Jurkat, Clone E6-1 (cell line): Measurements from ENCODE around the gene ZYG11B. TPM values are rescaled to one million over a fixed set of nuclear protein-coding genes. Genes with fewer than 3 reads are reported as not detected.
A peak's percentile ranks its signal among the peaks of the same experiment; 100 is the strongest.
"Not testable (repeated sequence)": the region's sequence is repeated elsewhere in the genome, so short reads cannot be mapped to it uniquely, and the experiment has no call there.

Source experiments
- DNase-seq: peaks from one replicate; pipeline ENCODE4 v3.0.0-alpha.2; 2011; ENCODE audit warnings: low read depth, low spot score
- H3K4me3 ChIP-seq: 2 replicates; pipeline ENCODE4 v1.5.1; 2011; ENCODE audit warnings: mild to moderate bottlenecking, low read length, control low read depth, moderate library complexity
- polyA plus RNA-seq: library from polyadenylated mRNA; unstranded; fragments of >200 nt; gene quantifications from one replicate; pipeline ENCODE4 v1.2.1, GENCODE V29; 2012; ENCODE audit warnings: missing spikeins; ENCODE audit not compliant: insufficient read length, insufficient read depth

Gene ZYG11B
- polyA plus RNA-seq: 3.2 TPM

- DNase-seq: peak; percentile 66
- peak within 1 kb of the TSS; percentile 56 for H3K4me3 ChIP-seq
These were observed at the start of gene ZYG11B for GRCh38 chr1:52726265-52727113. TSS of gene ZYG11B (plus strand) at chr1:52726453. CDS start at chr1:52726654, 201 bp downstream.

GRCh38 chr1:52677076-52677806, 49.0 kb upstream of the ZYG11B start:
- no peak for DNase-seq
- H3K4me3 ChIP-seq: no peak overlapping the region

DNA sequence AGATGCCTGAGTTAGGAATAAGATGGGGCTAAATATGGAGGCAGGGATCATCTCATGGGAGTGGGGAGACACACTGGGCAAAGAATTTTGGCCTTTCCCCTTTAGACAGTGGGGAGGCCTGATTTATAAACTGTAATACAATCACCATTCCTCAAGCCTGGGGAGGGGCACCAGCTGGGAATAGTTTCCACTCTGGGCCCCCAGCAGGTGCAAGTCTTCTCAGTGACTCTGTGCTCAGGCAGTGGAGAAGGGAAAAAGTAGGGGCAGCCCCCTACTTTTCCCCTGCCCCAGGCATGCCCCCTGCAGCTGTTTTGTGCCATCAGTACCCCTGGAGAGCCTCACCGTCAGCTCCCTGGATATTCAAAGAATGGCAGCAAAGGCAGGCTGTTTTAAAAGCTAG, 47.2 kb upstream of the ZYG11B start:
- no peak overlapping the region for H3K4me3 ChIP-seq
- DNase-seq: no peak

GRCh38 chr1:52679498-52679897, 46.8 kb upstream of the ZYG11B start:
- H3K4me3 ChIP-seq: no peak overlapping the region
- no peak for DNase-seq

DNA sequence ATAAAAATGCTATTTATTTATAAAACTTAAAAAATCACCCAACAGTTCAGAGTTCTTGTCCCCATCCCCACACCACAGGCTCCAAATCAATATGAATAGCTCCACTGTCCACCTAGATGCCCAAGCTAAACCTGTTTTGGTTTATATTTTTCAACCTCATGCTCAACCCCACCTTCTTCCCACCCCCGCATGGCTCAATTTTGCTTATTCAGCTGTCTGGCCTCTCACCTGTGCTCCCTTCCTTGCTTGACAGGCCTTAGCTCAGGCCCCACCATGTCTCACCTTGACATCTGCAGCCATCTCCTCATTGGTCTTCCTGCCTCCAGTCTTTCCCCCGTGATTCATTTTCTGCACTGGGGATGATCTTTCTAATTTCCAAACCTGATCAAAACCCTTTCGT, 45.9 kb upstream of the ZYG11B start:
- DNase-seq: no peak
- no peak overlapping the region for H3K4me3 ChIP-seq

- no peak for DNase-seq
- no peak overlapping the region for H3K4me3 ChIP-seq
These were observed 45.1 kb upstream of the ZYG11B start for GRCh38 chr1:52681136-52681535.

DNA sequence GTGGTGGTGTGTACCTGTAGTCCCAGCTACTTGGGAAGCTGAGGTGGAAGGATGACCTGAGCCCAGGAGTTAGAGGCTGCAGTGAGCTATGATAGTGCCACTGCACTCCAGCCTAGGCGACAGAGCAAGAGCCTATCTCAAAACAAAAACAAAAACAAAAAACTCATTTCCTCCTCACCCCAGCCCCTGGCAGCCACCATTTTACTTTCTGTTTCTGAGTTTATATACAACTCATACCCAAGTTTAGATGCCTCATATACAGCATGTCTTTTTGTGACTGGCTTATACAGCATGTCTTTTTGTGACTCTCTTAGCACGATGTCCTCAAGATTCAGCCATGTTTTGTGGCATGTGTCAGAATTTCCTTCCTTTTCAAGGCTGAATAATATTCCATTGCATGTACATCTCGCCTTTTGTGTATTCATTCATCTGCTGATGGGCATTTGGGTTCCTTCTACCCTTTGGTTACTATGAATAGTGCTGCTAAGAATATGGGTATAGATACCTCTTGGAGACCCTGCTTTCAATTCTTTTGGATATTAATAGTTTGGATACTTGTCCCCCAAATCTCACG, 42.8 kb upstream of the ZYG11B start:
- DNase-seq: no peak
- no peak overlapping the region for H3K4me3 ChIP-seq

- no peak overlapping the region for H3K4me3 ChIP-seq
- DNase-seq: no peak
These were observed 41.7 kb upstream of the ZYG11B start for GRCh38 chr1:52684545-52684944.

- DNase-seq: peak; percentile 80
These were observed 39.9 kb upstream of the ZYG11B start for GRCh38 chr1:52686261-52686751.

GRCh38 chr1:52686830-52687229, 39.4 kb upstream of the ZYG11B start:
- DNase-seq: no peak
- no peak overlapping the region for H3K4me3 ChIP-seq

More at GRCh38 chr1:52686261-52686751, 39.9 kb upstream of the ZYG11B start:
- H3K4me3 ChIP-seq: not testable (repeated sequence)

DNA sequence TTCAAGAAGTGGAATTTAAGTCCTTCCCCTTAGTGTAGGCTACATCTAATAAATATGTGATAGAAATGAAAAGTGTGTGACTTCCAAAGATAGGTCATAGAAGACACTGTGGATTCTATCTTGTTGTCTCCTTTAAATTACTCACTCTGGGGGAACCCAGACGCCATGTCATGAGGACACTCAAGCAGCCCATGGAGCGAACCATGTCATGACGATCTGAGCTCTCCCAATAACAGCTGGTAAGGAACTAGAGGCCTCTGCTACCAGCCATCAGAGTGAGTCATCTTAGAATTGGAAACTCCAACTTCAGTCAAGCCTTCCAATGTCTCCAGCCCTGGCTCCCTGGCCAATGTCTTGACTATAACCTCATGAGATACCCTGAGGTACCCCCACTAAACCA, 34.4 kb upstream of the ZYG11B start:
- DNase-seq: no peak
- no peak overlapping the region for H3K4me3 ChIP-seq

GRCh38 chr1:52692697-52693096, 33.6 kb upstream of the ZYG11B start:
- H3K4me3 ChIP-seq: no peak overlapping the region
- no peak for DNase-seq

DNA sequence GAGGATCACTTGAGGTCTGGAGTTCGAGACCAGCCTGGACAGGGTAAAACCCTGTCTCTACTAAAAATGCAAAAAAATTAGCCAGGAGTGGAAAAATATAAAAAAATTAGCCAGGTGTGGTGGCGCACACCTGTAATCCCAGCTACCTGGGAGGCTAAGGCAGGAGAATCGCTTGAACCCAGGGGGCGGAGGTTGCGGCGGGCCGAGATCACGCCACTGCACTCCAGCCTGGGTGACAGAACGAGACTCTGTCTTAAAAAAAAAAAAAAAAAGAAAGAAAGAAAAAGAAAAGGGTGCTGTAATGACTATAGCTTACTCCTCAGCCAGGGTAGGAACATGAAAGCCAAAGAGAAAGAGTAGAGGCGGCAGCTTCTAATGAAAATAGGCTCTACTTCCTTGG, 32.9 kb upstream of the ZYG11B start:
- H3K4me3 ChIP-seq, DNase-seq: not testable (repeated sequence)

GRCh38 chr1:52693843-52694242, 32.4 kb upstream of the ZYG11B start:
- no peak for DNase-seq
- H3K4me3 ChIP-seq: no peak overlapping the region

GRCh38 chr1:52695627-52696026, 30.6 kb upstream of the ZYG11B start:
- H3K4me3 ChIP-seq: no peak overlapping the region
- DNase-seq: no peak

- peak within 1 kb of the TSS; percentile 91 for H3K4me3 ChIP-seq
These were observed 28.2 kb upstream of the ZYG11B start, which contains the start of gene COA7 for GRCh38 chr1:52697795-52698674. TSS of gene COA7 (minus strand) at chr1:52698347. CDS start at chr1:52698326, 21 bp downstream.

DNA sequence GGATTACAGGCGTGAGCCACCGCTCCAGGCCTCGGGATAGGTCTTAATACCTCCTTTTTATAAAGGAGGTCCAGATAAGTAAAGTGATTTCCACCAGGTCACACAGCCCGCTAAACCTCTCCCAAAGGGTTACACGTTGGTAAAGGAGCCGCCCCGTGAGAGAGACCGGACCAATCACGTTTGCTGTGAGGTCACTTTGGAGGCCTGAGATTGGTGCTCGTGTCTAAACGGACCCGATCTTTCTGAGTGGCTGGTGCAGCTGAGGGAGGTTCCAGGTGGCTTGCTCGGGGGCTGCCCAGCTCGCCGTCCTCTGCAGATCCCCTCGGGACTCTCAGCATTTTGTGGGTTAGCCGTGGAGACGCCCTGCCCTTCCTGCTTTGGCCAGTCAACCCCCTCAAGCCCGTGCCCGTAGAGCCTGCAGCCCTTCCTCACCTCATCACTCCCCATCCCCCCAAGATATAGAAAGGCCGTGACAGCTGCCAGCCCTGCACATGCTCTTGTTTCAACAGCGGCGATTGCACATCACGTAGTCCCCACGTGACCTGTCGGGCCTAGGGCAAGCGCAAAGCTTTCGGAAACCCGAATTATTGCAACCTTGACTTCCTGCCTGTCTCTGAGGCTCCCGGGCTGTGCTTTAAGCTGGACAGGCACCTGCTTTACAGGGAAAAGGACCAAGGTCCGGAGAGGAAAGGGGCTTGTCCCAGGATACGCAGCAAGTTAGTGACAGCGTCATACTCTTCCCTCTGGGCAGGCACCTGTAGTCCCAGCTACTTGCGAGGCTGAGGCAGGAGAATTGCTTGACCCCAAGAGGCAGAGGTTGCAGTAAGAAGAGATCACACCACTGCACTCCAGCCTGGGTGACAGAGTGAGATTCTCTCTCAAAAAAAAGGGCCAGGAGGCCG, 23.1 kb upstream of the ZYG11B start:
- no peak for DNase-seq
- no peak overlapping the region for H3K4me3 ChIP-seq

More at GRCh38 chr1:52697795-52698674, 28.2 kb upstream of the ZYG11B start, which contains the start of gene COA7:
- DNase-seq: peak; percentile 39
